Measurements from ENCODE around the gene COPA.
A peak's percentile ranks its signal among the peaks of the same experiment; 100 is the strongest.
"Not testable (repeated sequence)": the region's sequence is repeated elsewhere in the genome, so short reads cannot be mapped to it uniquely, and the experiment has no call there.

Gene COPA

DNA sequence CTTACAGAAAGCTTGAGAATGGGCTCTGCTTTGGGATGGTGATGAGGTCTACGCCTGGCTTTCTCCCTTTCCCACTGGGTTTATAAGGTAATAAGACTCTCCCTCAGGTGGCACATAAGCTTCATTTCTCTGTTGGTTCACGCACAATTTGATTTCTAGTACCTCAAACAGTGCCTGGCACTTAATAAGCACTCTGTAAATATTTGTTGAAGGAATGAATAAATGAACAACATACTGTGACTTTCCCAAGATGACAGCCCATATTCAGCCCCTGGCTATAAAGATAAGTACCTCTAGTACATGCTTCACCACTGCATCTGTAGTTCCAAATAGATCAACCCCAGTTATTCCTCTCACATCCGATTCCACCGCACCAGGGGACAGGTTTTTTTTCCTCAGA lies 17.8 kb downstream of the COPA start:
- no peak for DNase-seq (ENCODE audit: low spot score)

GRCh38 chr1:160322831-160323230 lies 20.2 kb downstream of the COPA start:
- no peak for DNase-seq (ENCODE audit: low spot score)

- DNase-seq (ENCODE audit: low spot score), result no peak
These were observed 27.7 kb downstream of the COPA start for GRCh38 chr1:160315359-160315758.

DNA sequence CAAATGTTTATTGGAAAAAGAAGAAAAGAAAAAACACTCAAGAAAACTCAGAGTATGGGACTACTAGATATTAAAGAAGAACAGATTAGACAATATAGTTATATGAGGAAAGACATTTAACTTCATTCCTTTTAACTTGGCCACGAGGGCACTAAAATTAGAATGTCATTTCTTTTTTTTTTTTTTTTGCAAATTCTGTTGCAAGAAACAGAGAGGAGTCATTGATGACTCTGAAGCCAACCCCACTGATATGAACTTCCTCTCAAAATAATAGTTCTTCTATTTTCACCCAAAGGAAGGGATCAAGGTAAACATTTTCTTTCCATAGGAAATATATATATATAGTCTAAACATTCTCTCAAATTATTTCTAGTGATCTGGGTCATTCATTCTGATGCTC lies 33.5 kb downstream of the COPA start:
- DNase-seq (ENCODE audit: low spot score), result no peak

GRCh38 chr1:160309185-160309557 lies 33.9 kb downstream of the COPA start:
- DNase-seq (ENCODE audit: low spot score), result no peak

- no peak for DNase-seq (ENCODE audit: low spot score)
These were observed 34.4 kb downstream of the COPA start for GRCh38 chr1:160308451-160309184.

DNA sequence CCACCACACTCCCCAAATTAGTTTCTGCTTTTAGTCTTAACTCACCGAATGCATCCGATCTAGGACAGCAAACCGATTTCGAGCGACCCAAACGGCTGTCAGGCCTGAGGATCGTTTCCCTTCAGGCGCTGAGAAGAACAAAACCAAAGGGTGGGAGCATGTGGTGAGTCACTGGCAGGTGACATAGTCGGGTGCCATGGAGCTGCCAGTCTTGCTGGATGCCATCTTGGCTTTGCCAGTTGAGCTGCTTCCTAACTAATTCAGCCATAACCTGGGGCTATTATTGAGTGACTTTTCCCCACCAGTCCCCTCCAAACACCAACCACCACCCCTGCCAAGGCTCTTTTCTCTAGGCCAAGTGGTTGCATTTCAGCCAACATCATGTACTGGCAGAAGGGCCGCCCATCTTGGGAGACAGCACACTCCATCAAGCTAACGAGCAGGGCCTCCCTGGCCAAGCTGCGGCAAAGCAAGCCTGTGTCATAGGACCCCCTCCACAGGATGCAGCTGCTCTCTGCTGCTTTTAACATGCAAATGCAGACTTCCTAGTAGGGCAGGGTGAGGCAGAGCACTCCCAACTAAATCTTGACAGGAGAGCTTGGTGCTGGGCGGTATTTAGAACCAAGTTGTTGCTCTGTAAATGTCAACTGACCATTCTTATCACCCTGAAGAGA lies 35.8 kb downstream of the COPA start:
- no peak for DNase-seq (ENCODE audit: low spot score)

- DNase-seq (ENCODE audit: low spot score), result no peak
These were observed 42.9 kb downstream of the COPA start for GRCh38 chr1:160300173-160300572.

GRCh38 chr1:160296036-160296435 lies 47.0 kb downstream of the COPA start:
- DNase-seq (ENCODE audit: low spot score), result no peak

- DNase-seq (ENCODE audit: low spot score), result no peak
These were observed 49.8 kb downstream of the COPA start for GRCh38 chr1:160293020-160293968.

GRCh38 chr1:160291248-160292220 lies 51.5 kb downstream of the COPA start:
- peak; percentile 56 for DNase-seq (ENCODE audit: low spot score)

- DNase-seq (ENCODE audit: low spot score), result not testable (repeated sequence)
These were observed 55.3 kb downstream of the COPA start for GRCh38 chr1:160287769-160288168.

GRCh38 chr1:160285506-160285905 lies 57.5 kb downstream of the COPA start:
- no peak for DNase-seq (ENCODE audit: low spot score)

DNA sequence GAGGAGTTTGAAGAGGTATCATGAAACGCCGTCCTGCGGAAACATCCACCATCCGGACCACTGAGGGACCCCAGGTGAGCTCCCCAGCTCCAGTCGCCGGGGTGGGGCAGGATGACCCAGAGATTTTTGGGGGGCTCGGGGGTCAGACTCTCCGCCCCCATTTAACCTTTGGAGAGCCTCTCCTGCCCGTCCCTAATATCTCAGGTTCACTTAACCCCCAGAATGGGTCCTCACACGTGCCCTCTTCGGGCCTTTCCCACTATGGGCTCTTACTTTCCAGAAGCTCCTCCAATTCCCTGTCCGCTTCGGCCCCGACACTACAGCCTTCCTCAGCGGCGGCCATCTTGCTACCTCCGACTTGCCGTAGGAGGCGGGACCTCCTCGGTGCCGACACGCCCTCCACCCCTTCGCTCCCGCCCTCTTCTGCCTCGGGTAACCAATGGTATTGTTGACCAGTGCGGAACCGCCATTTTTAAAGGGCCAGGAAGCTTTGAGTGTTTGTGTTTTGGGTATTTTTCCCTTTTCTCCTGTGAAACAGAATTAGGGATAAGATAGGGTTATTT lies 58.2 kb downstream of the COPA start, which contains the start of gene PEX19:
PEX19 (minus strand) TSS at position 352 of the 563 bp plus-strand sequence; CDS start at position 343, 9 bp downstream.
- peak; percentile 88 for DNase-seq (ENCODE audit: low spot score)

DNA sequence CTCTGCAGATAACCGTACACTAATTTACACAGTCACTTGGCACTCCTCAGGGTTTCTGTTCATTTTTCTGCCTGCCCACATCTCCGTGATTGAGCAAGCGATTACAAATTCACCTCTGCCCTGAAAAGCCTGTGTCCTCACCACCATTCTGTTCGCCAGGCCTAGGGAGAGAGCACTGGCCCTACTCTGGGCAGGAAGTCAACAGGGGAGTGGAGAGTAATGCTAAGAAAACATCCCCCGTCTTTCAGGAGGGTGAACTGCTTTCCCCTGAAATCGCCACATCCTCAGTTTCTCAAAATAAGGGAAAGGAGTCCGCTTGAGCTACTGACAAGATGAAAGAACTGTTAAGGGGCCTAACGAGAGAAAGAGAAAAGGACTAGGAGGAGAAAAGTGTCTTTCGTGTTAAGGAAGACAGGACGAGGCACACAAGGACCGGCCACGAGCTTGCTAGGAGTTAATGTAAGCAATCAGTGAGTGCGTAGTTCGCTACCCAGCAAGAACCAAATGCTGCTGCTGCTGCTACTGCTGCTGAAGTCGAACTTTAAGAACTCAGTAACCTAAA lies 58.7 kb downstream of the COPA start:
- DNase-seq (ENCODE audit: low spot score), result peak; percentile 18

DNA sequence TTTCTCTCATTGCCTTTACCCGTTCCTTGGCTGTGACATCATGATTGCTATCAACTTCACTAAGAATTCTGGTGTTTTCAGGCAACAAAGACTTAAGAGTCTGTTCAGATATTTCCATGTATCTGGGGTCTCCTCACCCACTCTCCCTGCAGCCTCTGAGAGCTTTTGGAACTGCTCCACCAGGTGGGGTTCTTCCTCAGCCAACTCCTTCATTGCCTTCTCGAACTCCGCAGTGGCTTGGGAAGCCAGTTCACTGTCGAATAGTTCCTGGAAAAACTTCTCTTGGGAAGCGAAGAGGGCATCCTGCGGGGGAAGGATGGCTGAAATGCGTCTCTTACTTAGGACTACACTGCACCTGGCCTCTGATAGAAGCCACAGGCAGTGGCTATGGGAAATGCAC lies 60.2 kb downstream of the COPA start:
- no peak for DNase-seq (ENCODE audit: low spot score)

- DNase-seq (ENCODE audit: low spot score), result no peak
These were observed 65.1 kb downstream of the COPA start for GRCh38 chr1:160277987-160278386.

GRCh38 chr1:160277330-160277729 lies 65.7 kb downstream of the COPA start:
- DNase-seq (ENCODE audit: low spot score), result no peak

- DNase-seq (ENCODE audit: low spot score), result no peak
These were observed 72.0 kb downstream of the COPA start for GRCh38 chr1:160271025-160271424.

- DNase-seq (ENCODE audit: low spot score), result no peak
These were observed 75.6 kb downstream of the COPA start for GRCh38 chr1:160267284-160267991.
